NB4 (cell line): Measurements from ENCODE around the gene SGSM2.

Source experiments
- CTCF ChIP-seq: IDR thresholded peaks from one replicate; pipeline ENCODE4 v1.5.1; 2012; ENCODE audit warnings: low read depth, low read length
- POLR2A ChIP-seq: IDR thresholded peaks from 2 replicates; pipeline ENCODE4 v1.6.1; 2011; ENCODE audit warnings: mild to moderate bottlenecking; ENCODE audit not compliant: insufficient read length; ENCODE audit errors: extremely low read depth

- TF ChIP-seq CTCF, result no peak
- no peak for TF ChIP-seq POLR2A
These were observed 19.5 kb upstream of the SGSM2 start for GRCh38 chr17:2317796-2318195.
